Measurements from ENCODE around the gene WDR7. TPM values are rescaled to one million over a fixed set of nuclear protein-coding genes. Genes with fewer than 3 reads are reported as not detected.

Gene WDR7
- total and polyA plus RNA-seq, 2 of the 4 experiments (the other 2 are of a cell fraction): 3.7 to 23.3 TPM

GRCh38 chr18:57075716-57076400 is 424.7 kb downstream of the WDR7 start:
- Histone ChIP-seq H3K4ac (ENCODE audit: low read depth, low read length) (no peak overlapping the region), H2BK5ac (ENCODE audit: low read depth, low read length, poor library complexity, severe bottlenecking) (no peak overlapping the region), H3K4me1 (ENCODE audit: control insufficient read depth, insufficient read depth, low read length) (no peaks in the 10 kb centered on the region), H2AK9ac (replicated peaks; ENCODE audit: low read depth, low read length, poor library complexity) (no peak overlapping the region), H2BK120ac (ENCODE audit: low read depth, low read length) (no peak overlapping the region), H3K4me3 (ENCODE audit: insufficient read depth, low read depth, low read length) (no peak overlapping the region), H4K20me1 (ENCODE audit: insufficient read depth, low read length) (no peaks in the 10 kb centered on the region), H2BK20ac (ENCODE audit: low read depth, low read length) (no peak overlapping the region), H3K79me1 (ENCODE audit: low read depth in 1 of 2, low read length in 2 of 2) (no peaks in the 10 kb centered on the region), H2AFZ (replicated peaks; ENCODE audit: low read length, poor library complexity) (no peak overlapping the region), H3K9me3 (ENCODE audit: control insufficient read depth, insufficient read depth, low read length) (no peaks in the 10 kb centered on the region), H2AK5ac (ENCODE audit: low read depth, low read length) (no peak overlapping the region), H3K14ac (replicated peaks; ENCODE audit: low read depth, low read length) (no peak overlapping the region), H3K23ac (ENCODE audit: low read depth, low read length) (no peak overlapping the region), H3K18ac (ENCODE audit: low read depth, low read length) (no peak overlapping the region), H3K56ac (ENCODE audit: extremely low read depth, insufficient read depth, low read length) (no peak overlapping the region), H2BK15ac (ENCODE audit: low read depth, low read length) (no peak overlapping the region), H3K4me2 (ENCODE audit: low read depth, low read length) (no peak overlapping the region), H3K9ac (ENCODE audit: low read depth, low read length) (no peak overlapping the region), H3K27me3 (ENCODE audit: control insufficient read depth, insufficient read depth, low read length) (peaks cover 6% of the 10 kb centered on the region; the same call in 1 of the 2 replicates), H4K91ac (ENCODE audit: insufficient read depth, low read depth, low read length) (no peak overlapping the region), H3K27ac (ENCODE audit: insufficient read depth, low read length) (no peak overlapping the region), H3K9me1 (ENCODE audit: insufficient read depth, low read length) (no peaks in the 10 kb centered on the region), H4K5ac (ENCODE audit: low read depth, low read length) (no peak overlapping the region), H3K36me3 (ENCODE audit: control insufficient read depth, insufficient read depth, low read length) (no peaks in the 10 kb centered on the region), H4K8ac (ENCODE audit: low read depth in 2 of 2, low read length in 2 of 2) (no peak overlapping the region)
- no peak for TF ChIP-seq ELK1 (IDR thresholded peaks at IDR 0.05; ENCODE audit: borderline replicate concordance, low read depth, low read length)
- TF ChIP-seq MXI1 (IDR thresholded peaks at IDR 0.05; ENCODE audit: borderline replicate concordance, low read depth, low read length): no peak
- no peak for TF ChIP-seq USF2 (IDR thresholded peaks at IDR 0.05; ENCODE audit: low read depth, low read length)
- TF ChIP-seq POLR2A (IDR thresholded peaks at IDR 0.05; ENCODE audit: low read depth, low read length): no peak
- TF ChIP-seq CEBPB (IDR thresholded peaks at IDR 0.05; ENCODE audit: low read depth, low read length): no peak
- no peak for TF ChIP-seq RAD21 (IDR thresholded peaks at IDR 0.05; ENCODE audit: low read length)
- no peak for TF ChIP-seq CTCF (conservative IDR thresholded peaks at IDR 0.05; ENCODE audit: low read depth, low read length)
- TF ChIP-seq RCOR1 (IDR thresholded peaks at IDR 0.05; ENCODE audit: insufficient replicate concordance, low read length): no peak
- no peak for TF ChIP-seq MAFK (IDR thresholded peaks at IDR 0.05; ENCODE audit: low read depth, low read length)
- no peak for TF ChIP-seq NFE2L2 (IDR thresholded peaks at IDR 0.05; ENCODE audit: low read depth, low read length)
- TF ChIP-seq MAZ (IDR thresholded peaks at IDR 0.05; ENCODE audit: borderline replicate concordance, low read depth, low read length): no peak
- TF ChIP-seq CHD1 (IDR thresholded peaks at IDR 0.05; ENCODE audit: low read depth, low read length): no peak
- no peak for TF ChIP-seq FOS (IDR thresholded peaks at IDR 0.05; ENCODE audit: low read depth, low read length)
- no peak for TF ChIP-seq BHLHE40 (IDR thresholded peaks at IDR 0.05; ENCODE audit: low read depth, low read length)
- TF ChIP-seq RFX5 (IDR thresholded peaks at IDR 0.05; ENCODE audit: low read depth, low read length): no peak
- in situ Hi-C loops (cut with MboI; ENCODE audit: low sequenced_read_pairs): no loop called here
- dilution Hi-C loops (cut with HindIII; ENCODE audit: low sequenced_read_pairs, unreplicated experiment): no loop called here
- ChIA-PET CTCF (no interaction called here), POLR2A (ENCODE audit: unreplicated experiment) (no interaction called here)
- no TSS peak for BruUV-seq (replicated peaks)
- DNase-seq (no peak), ATAC-seq (ENCODE audit: low read depth) (no peak)
- intact Hi-C loops (cut with micrococcal nuclease): no loop called here
- 27% methylated on average over 5 of the region's 17 CpGs; no CpG with 5 or more reads in 1 of the 2 experiments for WGBS, 2 experiments (ENCODE audit: extremely low coverage in 2 of 2, insufficient read length in 1 of 2)
